OCI-LY7 (cell line): ENCODE results near the gene PHACTR2. TPM values are rescaled to one million over a fixed set of nuclear protein-coding genes. Genes with fewer than 3 reads are reported as not detected.

Source experiments
- BruUV-seq: library from RNA; stranded (reverse); fragments of 400-500 nt; replicated peaks from 2 replicates; lab custom pipeline; 2021; lab: Mats Ljungman, UMichigan
- CTCF ChIA-PET: fragments of 300-600 bp; sonication (Branson Sonifier 250); formaldehyde crosslinking; loops from one replicate; lab custom pipeline; 2022; ENCODE audit warnings: antibody characterized with exemption; ENCODE audit not compliant: unreplicated experiment; lab: Charles Lee
- POLR2A ChIA-PET: fragments of 300-600 bp; sonication (Branson Sonifier 250); formaldehyde crosslinking; loops from one replicate; lab custom pipeline; 2022; ENCODE audit warnings: antibody characterized with exemption; lab: Charles Lee
- DNase-seq: peaks from one replicate; pipeline ENCODE4 v3.0.0-alpha.2; 2015; ENCODE audit warnings: low spot score
- H2AFZ ChIP-seq: fragments of 200-600 bp; sonication (generic), shearing (Covaris generic); 2 replicates; pipeline ENCODE4 v1.6.1; 2014; ENCODE audit warnings: mild to moderate bottlenecking, antibody characterized with exemption, low read length, moderate library complexity
- H3K27ac ChIP-seq: fragments of 200-600 bp; sonication (generic); 2 replicates; pipeline ENCODE4 v1.5.1; 2014; ENCODE audit warnings: mixed run types, low read depth, mild to moderate bottlenecking, moderate library complexity, low read length, inconsistent platforms; ENCODE audit not compliant: poor library complexity, severe bottlenecking
- H3K36me3 ChIP-seq: fragments of 200-600 bp; sonication (generic); 2 replicates; pipeline ENCODE4 v1.6.1; 2014; ENCODE audit warnings: mild to moderate bottlenecking, antibody characterized with exemption, low read length, moderate library complexity, mixed read lengths; ENCODE audit not compliant: insufficient read depth
- H3K4me1 ChIP-seq: fragments of 200-600 bp; sonication (generic); 2 replicates; pipeline ENCODE4 v1.5.1; 2014; ENCODE audit warnings: mild to moderate bottlenecking, low read length; ENCODE audit not compliant: insufficient read depth, poor library complexity, severe bottlenecking
- H3K4me2 ChIP-seq: fragments of 200-600 bp; sonication (generic); 2 replicates; pipeline ENCODE4 v1.6.1; 2014; ENCODE audit warnings: mild to moderate bottlenecking, low read length
- H3K4me3 ChIP-seq: fragments of 200-600 bp; sonication (generic); 2 replicates; pipeline ENCODE4 v1.5.1; 2014; ENCODE audit warnings: mild to moderate bottlenecking, low read depth, low read length; ENCODE audit not compliant: poor library complexity, severe bottlenecking
- H3K79me2 ChIP-seq: fragments of 200-600 bp; sonication (generic); 2 replicates; pipeline ENCODE4 v1.6.1; 2016; ENCODE audit warnings: low read depth, mild to moderate bottlenecking, low read length, moderate library complexity, mixed read lengths; ENCODE audit not compliant: insufficient read depth
- H3K9me2 ChIP-seq: fragments of 200-600 bp; sonication (generic); 2 replicates; pipeline ENCODE4 v1.6.1; 2016; ENCODE audit warnings: mild to moderate bottlenecking, low read length, mixed read lengths; ENCODE audit not compliant: insufficient read depth
- H3K9me3 ChIP-seq: fragments of 200-600 bp; sonication (generic); 2 replicates; pipeline ENCODE4 v1.6.1; 2014; ENCODE audit warnings: mild to moderate bottlenecking, mixed run types, low read length, mixed read lengths
- H4K20me1 ChIP-seq: fragments of 200-600 bp; sonication (generic); 2 replicates; pipeline ENCODE4 v1.6.1; 2014; ENCODE audit warnings: mild to moderate bottlenecking, antibody characterized with exemption, low read length, moderate library complexity, mixed read lengths; ENCODE audit not compliant: insufficient read depth
- EZH2phosphoT487 ChIP-seq: fragments of 200-600 bp; sonication (generic); IDR thresholded peaks from 2 replicates; pipeline ENCODE4 v1.6.1; 2018; ENCODE audit warnings: low read depth, borderline replicate concordance, mild to moderate bottlenecking, mixed run types, antibody characterized with exemption, low read length, moderate library complexity, mixed read lengths
- intact Hi-C: fragments of 100-400 bp; cut with micrococcal nuclease; formaldehyde crosslinking; loops from one replicate; pipeline ENCODE4 v1.10.0; 2022; ENCODE audit not compliant: unreplicated experiment
- total RNA-seq, 2 experiments: library from RNA; depleted of rRNA in 1 of 2; stranded (reverse); fragments of >200 nt in 1 of 2; shearing (Covaris generic) in 1 of 2; gene quantifications; 2 replicates each; pipeline ENCODE4 v1.2.3, GENCODE V29; 2014 to 2022
- TF ChIP-seq, protein P1 (sequence below): fragments of 200-600 bp; sonication (generic); conservative IDR thresholded peaks from 2 replicates; pipeline ENCODE4 v1.5.1; 2014; ENCODE audit warnings: mild to moderate bottlenecking, antibody characterized with exemption, low read length, moderate library complexity, mixed read lengths

PHACTR2 gene
- total RNA-seq, 2 experiments from 2014 or later, result 0.06 to 5.4 TPM

DNA sequence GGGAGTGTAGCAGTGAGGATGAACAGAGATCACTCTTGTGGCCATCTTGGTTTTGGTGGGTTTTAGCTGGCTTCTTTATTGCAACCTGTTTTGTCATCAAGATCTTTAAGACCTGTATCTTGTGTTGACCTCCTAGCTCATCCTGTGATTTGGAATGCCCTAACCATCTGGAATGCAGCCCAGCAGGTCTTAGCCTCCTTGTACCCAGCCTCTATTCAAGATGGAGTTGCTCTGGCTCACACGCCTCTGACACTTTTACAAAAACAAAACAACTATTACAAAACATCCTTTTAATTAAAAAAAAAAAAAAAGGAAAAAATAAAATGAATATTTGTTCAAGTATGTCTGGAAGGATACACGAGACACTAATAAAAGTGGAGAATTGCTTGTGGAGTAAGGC lies 62.4 kb downstream of the PHACTR2 start:
- ChIA-PET POLR2A (no interaction called here), CTCF (no interaction called here)
- no peaks in the 10 kb centered on the region for H3K79me2 ChIP-seq
- intact Hi-C loops, result no loop called here
- no peak for TF ChIP-seq EZH2phosphoT487
- TF ChIP-seq, protein P1, sequence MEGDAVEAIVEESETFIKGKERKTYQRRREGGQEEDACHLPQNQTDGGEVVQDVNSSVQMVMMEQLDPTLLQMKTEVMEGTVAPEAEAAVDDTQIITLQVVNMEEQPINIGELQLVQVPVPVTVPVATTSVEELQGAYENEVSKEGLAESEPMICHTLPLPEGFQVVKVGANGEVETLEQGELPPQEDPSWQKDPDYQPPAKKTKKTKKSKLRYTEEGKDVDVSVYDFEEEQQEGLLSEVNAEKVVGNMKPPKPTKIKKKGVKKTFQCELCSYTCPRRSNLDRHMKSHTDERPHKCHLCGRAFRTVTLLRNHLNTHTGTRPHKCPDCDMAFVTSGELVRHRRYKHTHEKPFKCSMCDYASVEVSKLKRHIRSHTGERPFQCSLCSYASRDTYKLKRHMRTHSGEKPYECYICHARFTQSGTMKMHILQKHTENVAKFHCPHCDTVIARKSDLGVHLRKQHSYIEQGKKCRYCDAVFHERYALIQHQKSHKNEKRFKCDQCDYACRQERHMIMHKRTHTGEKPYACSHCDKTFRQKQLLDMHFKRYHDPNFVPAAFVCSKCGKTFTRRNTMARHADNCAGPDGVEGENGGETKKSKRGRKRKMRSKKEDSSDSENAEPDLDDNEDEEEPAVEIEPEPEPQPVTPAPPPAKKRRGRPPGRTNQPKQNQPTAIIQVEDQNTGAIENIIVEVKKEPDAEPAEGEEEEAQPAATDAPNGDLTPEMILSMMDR, result no peak
- no peaks in the 10 kb centered on the region for H3K36me3 ChIP-seq
- no peak for DNase-seq
- H4K20me1 ChIP-seq, result no peaks in the 10 kb centered on the region
- H2AFZ ChIP-seq, result no peak overlapping the region
- H3K4me3 ChIP-seq, result no peak overlapping the region
- no peak overlapping the region for H3K4me2 ChIP-seq
- no peak overlapping the region for H3K27ac ChIP-seq
- no peaks in the 10 kb centered on the region for H3K9me3 ChIP-seq
- H3K4me1 ChIP-seq, result no peaks in the 10 kb centered on the region
- no peaks in the 10 kb centered on the region for H3K9me2 ChIP-seq
- no TSS peak for BruUV-seq

DNA sequence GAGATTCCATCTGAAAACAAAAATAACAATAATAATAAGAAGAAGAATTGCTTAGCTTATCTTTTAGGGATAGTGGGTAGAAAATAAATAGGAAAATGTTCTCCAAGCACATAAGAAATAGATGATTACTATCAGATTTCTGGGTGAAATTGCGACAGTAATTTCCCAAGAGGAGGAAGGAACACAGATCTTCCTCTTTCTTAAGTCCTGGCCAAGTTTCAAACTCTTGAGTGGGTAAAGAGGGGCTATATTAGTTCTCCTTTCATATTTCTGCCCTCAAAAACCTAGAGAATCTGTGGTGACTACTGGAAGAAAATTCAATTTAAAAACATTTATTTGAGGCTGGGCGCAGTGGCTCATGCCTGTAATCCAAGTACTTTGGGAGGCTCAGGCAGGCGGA lies 63.7 kb downstream of the PHACTR2 start:
- H3K4me2 ChIP-seq, result no peak overlapping the region
- BruUV-seq, result no TSS peak
- intact Hi-C loops, result no loop called here

More for the DNA sequence above, 63.7 kb downstream of the PHACTR2 start:
- H2AFZ ChIP-seq, result no peak overlapping the region
- H4K20me1 ChIP-seq, result no peaks in the 10 kb centered on the region
- H3K9me3 ChIP-seq, result no peaks in the 10 kb centered on the region
- ChIA-PET POLR2A (interaction anchor here (0.6 to 1.0 kb wide), 2 partner anchors 9 to 23 kb away, joined by 3 to 4 read pairs; no protein-coding TSS in a partner anchor), CTCF (no interaction called here)
- no peak for DNase-seq
- TF ChIP-seq, protein P1, result no peak
- TF ChIP-seq EZH2phosphoT487, result no peak
- H3K36me3 ChIP-seq, result no peaks in the 10 kb centered on the region
- H3K79me2 ChIP-seq, result no peaks in the 10 kb centered on the region
- H3K4me1 ChIP-seq, result no peaks in the 10 kb centered on the region
- H3K9me2 ChIP-seq, result no peaks in the 10 kb centered on the region
- no peak overlapping the region for H3K27ac ChIP-seq
- H3K4me3 ChIP-seq, result no peak overlapping the region
